ENCODE measurements around the gene MRPS14.
A peak's percentile ranks its signal among the peaks of the same experiment; 100 is the strongest.

The MRPS14 gene

DNA sequence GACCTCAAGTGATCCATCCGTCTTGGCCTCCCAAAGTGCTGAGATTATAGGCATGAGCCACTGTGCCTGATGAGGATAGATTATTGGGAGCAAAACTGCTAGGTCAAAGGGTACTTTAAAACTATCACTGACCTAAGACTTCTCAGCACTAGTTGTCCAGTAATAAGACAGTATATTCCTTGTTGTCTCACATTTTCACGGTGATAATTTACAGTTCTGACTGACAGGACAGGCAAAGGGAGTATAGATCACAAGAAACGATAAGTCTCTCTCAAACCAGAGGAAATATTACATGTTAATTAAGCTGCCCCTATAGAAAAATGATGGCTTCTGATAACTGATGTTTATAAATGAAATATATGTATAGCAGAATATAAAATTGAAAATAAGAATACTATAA, 3.7 kb downstream of the MRPS14 start:
- no peak for DNase-seq (ENCODE audit: low read depth)

DNA sequence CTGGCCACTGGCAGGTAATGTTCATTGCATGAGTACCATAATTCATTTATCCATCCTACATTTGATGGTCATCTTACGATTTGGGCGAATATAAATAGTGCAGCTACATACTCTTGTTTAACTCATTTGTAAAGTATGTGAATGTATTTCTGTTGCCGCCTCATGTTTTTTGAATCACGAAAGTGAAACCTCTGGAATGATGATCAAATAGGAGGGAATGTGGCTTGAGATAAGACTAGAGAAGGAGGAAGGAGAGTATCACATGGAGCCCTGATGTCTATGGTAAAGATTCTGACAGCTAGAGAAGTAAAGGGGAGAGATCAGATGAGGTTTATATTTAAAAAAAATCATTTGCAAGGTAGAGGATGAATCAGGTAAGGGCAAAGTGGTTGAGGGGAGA, 8.0 kb downstream of the MRPS14 start:
- peak; percentile 89 for DNase-seq (ENCODE audit: low read depth)

DNA sequence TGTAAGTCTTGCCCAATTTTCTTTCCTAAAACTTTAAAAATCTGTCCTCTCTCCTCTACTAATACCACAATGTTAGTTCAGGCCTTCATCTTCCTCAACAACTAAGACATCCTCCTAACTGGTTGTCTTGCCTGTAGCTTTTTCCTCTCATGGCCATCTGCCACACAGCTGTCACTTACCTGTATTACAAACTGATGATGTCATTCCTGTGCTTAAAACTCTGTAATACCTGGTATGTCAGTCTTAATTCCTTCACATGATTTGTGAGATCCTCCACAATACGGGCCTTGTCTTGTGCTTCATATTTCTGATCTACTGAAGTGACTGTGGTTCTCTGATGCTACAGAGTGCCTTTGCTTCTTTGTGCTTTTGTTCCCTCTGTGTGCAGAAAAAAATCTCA, 9.8 kb downstream of the MRPS14 start:
- DNase-seq (ENCODE audit: low read depth), result no peak

DNA sequence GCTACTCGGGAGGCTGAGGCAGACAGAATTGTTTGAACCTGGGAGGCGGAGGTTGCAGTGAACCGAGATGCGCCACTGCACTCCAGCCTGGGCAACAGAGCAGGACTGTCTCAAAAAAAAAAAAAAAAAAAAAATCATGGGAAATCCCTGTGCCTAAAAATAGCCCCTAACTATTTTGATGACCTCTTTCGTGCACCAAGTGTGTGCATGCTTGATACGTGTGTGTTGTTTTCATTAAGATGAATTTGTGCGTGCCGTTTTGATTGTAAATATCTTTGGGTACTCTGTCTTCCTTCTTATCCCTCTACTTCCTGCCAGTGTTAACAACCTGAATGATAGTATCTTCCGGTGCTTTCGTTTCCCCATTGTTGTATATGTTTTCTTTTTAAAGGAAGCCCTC, 13.7 kb downstream of the MRPS14 start:
- DNase-seq (ENCODE audit: low read depth), result no peak

DNA sequence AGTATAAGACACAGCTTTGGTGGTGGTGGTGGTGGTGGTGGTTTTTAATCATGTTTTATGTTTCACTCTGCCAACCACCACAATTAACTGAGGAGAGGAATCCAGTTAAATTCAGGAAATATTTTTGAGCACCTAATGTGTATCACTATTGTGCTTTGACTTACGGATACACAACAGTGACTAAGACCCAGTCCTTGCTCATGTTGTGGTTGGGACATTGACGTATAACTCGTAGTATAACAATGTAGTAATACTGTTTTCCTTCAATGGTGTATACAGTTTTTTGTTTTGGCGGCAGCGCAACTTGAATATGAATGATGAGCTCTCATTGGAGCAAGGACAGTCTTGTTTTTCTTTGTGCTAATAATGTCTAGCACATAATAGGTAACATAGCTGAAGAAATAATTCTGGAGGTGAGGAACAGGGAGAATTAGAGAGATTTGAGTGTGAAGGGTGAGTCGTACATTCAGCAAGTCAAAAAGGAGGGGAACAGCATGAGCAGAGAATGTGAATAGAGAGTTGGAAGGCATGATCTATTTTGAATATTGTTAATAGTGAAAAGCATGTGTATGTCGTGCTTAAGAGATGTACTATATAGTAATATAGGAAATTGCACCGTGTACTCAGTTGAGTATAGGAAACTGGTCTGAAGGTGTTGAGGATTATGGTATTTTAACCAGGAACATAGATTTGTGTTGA, 18.0 kb downstream of the MRPS14 start:
- DNase-seq (ENCODE audit: low read depth), result no peak

DNA sequence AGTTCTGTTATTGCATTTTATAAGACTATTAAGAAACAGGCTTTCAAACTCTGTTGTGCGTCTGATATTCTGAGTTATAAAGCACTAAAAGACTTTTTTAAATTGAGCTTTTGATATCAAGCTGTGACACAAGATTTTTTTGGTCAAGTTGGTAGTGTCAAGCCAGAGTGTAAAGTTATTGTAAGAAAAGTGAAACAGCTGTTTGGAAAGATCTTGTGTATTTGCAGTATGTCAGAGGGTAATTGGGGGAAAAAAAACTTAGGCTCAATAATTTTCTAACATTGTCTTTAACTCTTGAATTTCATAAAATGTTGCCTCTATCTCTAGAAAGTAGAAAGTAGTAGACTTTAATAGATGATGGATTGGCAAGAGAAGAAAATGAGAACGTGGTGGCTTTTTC, 19.7 kb downstream of the MRPS14 start:
- DNase-seq (ENCODE audit: low read depth), result no peak

DNA sequence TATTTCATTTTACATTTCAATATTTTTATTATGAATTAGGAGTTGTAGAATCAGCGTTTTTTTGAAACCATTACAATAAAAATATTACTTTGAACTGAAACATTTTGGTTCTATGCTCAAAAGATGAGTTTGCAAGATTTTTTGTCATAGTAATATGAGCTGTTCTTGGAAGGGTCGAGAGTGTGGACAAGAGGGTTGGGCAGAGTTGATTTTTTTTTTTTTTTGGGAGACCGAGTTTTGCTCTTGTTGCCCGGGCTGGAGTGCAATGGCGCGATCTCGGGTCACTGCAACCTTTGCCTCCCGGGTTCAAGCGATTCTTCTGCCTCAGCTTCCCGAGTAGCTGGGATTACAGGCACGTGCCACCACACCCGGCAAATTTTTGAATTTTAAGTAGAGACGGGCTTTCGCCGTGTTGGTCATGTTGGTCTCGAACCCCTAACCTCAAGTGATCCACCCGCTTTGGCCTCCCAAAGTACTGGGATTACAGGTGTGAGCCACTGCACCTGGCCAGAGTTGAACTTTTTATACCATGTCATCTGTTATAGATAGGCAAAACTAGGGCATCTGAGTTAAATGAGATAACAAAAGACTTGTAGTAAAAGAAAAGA, 20.2 kb downstream of the MRPS14 start:
- DNase-seq (ENCODE audit: low read depth), result no peak

DNA sequence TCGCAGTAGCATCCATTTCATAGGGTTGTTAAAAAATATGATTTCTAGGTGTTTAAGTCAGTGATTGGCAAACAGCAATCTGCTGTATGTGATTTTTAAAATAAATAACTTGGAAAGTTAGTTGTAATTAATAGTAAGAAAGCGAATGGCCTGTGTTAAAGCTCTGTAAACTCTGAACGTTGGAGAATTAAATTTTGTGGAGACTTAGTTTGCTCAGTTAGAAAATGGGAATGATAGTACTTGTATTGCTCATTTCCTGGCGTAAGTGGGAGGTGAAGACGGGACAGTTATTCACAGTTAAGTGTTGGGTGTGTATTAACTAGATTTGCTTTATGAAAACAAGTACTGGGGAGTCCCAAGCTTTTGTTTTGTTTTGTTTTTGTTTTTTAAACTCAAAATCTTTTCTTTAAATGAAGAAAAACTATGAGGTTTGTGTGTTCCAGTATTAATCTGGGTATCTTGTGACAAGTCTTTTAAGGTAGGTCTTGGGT, 22.5 kb downstream of the MRPS14 start:
- DNase-seq (ENCODE audit: low read depth), result peak; percentile 22

DNA sequence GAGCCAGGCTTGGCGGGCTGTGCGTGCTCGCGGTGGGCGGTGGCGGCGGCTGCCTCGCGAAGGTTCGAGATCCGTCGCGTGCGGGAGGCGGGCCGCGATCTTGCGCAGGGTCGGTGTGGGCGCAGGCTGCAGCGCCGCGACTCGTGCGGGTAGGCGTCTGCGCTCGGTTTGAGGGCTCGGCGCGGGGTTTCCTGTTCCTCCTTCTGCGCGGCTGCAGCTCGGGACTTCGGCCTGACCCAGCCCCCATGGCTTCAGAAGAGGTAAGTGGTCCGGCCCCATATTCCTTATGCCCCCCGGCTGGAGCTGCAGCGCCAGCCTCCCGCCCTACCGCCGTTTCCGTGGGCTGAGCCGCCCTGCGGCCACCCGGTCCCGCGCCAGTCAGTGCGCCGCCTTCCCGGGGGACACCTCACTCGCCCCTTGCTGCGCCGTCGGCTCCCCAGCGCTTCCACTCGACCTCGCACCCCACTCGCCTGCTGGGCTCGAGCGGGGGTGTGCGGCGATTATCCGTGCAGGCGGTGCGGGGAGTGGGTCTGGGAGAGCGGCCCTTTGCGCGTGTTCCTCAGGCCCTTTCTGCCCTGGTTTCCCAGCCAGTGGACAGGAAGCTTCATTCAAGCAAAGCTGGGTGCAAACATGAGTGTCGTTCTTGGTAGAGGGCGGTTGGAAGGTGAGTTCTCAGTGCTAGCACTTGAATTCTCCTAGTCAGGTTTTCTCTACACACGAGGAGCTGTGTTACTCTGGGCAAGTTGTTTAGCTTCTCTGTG, 23.1 kb downstream of the MRPS14 start, which contains the start of gene CACYBP:
TSS of gene CACYBP (plus strand) at position 12 of the 761 bp plus-strand sequence. CDS start at position 246, 234 bp downstream.
- peak; percentile 50 for DNase-seq (ENCODE audit: low read depth)

DNA sequence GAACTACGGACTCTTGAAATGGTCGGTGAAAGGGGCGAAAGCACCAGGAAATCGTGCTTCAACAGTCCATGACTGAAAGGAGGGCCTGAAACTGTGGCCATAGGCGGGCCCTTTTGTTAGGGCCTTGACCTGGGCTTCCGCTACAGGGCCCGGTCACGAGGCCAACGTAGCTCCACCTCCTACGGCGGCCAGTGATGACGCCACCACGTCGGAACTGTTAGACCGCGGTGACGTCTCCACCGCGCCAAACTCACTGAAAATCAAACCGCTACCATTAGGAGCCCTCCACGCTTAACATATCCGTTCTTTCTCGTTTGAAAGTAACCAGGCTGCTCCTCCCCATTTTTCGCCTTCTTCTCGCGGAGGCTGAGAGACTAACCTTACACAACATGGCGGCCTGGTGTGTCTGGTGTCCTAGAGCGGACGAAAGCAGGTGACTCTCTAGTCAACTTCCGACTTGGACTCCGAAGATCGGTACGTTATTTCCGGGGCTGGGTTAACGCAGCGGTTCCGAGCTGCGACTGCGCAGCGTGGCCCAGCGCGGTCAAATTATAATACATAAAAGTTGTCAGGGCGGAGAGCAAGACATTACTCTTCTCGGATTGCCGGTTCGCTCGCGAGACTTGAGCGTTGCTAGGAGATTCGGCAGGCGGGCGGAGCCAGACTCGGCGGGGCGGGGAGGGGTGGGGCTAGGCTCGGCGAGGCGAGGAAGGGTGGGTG, 23.8 kb downstream of the MRPS14 start:
- DNase-seq (ENCODE audit: low read depth), result peak; percentile 99

DNA sequence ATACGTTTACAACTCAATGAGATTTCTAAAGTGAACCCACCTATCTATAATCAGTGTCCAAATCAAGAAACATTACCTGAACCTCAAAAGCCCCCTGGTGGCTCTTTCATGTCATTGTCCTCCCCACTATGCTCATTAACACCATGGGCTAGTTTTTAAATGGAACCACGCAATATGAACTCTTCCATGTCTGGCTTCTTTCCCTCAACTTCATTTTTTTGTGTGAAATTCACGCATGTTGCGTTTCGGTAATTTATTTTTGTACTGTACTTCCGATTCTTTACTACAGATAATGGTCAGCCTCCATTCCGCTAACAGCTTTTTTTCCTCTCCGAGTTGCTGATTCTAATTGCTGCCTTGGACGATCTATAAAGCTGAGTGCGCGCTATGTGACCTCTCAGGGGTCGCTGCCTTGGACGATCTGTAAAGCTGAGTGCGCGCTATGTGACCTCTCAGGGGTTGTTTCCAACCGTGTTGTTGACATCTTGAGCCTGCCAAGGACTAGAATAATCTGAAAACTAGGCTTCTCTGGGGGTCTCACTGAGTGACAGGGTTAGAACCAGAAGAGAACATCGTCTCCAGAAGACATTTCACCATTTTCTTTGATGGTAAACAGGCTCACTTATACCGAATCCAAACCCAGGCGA, 24.5 kb downstream of the MRPS14 start:
- peak; percentile 58 for DNase-seq (ENCODE audit: low read depth)

DNA sequence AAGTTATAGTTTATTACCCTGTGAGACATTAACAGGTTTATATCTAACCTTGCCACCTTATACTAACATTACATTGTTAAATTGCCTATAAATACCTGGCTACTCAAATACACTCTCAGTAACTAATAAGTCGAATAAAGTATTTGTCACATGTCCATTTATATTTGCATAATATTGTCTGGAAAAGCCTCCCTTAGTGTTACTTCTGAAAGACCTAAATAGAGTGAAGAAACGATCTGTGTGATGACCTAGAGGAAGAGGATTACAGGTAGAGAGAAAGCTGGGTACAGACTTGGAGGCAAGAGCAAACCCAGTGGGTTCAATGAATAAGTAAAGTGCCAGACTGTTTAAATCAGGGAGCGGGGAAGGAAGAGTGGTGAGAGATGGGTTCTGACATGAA, 26.2 kb downstream of the MRPS14 start:
- DNase-seq (ENCODE audit: low read depth), result no peak

DNA sequence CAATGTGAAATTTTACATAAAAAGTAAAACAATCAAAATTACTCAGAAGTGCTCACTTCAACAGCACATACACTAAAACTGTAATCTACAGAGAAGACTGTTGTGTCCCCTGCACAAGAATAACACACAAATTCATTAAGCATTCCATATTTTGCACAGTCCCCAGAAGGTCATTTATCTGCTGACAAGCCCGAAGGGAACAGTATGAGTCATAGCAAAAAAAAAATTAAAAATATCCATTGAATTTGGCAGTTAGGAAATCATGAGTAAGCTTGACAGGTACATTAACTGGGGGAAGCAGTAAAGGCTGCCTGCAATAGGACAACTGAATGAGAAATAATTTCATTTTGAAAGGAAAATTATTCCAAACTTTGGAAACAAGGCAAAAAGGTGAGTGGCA, 26.7 kb downstream of the MRPS14 start:
- peak; percentile 53 for DNase-seq (ENCODE audit: low read depth)

DNA sequence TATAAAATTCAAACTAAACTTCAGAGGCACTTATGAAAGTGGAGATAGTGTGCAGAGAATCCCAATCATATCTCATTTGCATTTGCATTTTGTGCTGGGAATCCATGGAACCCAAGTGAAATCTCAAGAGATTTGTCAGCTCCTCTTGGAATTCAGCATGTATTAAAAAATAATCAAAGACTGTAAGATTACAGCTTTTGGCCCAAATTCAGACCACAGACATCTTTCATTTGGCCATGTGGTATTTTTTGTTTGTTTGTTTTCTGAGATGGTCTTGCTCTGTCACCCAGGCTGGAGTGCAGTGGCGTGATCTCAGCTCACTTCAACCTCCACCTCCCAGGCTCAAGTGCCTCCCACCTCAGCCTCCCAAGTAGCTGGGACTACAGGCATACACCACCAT, 27.3 kb downstream of the MRPS14 start:
- peak; percentile 82 for DNase-seq (ENCODE audit: low read depth)

DNA sequence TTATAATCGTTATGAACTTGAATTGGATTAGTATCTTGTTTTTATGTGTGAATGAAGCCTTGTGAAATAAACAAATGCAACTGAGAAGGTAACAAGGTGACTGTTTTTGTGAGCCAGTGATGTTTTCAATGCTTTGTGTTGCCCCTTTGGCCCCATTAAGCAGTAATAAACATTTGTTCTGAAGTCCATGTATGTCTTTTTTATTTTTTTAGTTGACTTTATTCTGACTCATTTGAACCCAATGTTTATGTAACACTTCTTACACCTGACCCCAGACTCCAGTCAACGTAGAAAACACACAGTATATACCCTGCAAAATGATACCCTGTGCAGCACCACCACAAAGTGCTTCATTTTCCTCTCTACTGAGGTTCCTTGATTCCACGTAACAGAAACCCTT, 28.1 kb downstream of the MRPS14 start:
- no peak for DNase-seq (ENCODE audit: low read depth)

DNA sequence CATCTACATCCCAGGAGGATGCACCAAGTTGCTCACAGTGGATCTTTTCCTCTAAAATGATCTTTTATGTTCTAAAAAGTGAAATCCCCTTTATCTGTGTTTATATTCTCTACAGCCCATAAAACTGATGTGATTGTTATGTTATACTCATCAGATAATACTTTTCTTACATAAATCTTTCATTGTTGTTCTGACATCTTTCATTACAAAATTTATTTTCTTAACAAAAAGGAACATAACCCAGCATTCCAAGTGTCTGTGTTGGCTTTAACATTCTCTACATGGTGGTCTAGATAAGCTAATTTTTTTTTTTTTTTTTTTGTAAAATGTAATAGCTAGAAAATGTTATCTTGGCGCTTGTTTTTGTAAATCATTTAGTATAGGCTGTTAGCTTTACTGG, 31.8 kb downstream of the MRPS14 start:
- peak; percentile 34 for DNase-seq (ENCODE audit: low read depth)

DNA sequence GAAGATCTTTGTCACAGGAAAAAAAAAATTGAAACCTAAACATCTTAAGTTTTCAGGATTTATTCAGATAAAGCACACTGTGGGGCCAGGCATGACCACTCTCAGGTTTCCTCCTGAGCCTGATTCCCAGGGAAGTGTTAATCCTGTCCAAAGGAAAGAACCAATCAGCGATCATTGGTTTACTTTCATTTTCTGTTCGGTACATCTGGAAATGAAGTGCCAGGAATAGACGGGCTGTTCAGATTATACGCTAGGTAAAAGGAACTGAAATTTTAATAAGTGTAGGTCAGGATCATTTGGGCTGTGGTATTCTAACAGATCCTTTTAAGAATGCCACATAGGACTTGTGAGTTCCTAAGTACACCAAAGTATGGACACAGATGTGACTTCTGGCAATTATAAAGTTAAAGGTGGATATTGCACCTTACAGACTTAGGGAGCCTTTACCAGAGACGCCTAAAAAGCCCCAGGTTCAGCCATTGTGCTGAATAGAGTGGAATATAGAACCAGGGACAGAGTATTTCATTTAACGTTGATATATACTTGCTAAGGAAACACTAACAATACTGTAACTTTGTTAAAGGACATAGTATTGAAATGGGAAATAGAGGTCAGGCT, 32.7 kb downstream of the MRPS14 start:
- DNase-seq (ENCODE audit: low read depth), result peak; percentile 84

DNA sequence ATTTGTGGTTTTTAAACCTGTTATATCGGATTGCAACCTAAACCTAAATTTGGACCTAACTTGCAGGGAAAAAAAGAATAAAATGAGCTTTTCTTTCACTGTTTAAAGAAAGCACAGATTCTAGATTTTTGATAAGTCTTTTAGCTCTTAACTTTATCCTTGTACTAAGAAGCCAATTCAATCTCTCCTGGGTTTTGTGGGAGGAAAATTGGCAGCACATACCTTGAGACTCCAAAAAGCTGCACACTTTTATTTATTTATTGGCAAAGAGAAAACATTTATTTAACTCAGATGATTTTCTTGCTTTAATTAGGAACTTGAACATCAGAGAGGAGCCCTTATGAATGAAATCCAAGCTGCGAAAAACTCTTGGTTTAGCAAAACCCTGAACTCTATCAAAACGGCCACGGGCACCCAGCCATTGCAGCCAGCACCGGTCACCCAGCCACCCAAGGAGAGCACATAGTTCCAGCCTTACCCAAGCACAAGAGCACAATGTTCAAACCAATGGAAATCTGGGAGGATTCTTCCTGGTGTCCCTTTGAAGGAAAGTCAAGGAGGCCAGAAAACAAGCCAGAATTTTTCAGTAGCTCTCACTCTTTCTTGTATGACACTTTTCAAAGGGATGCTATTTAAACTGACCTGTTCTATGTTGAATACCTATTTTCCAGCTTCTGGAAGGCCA, 33.5 kb downstream of the MRPS14 start:
- peak; percentile 52 for DNase-seq (ENCODE audit: low read depth)

DNA sequence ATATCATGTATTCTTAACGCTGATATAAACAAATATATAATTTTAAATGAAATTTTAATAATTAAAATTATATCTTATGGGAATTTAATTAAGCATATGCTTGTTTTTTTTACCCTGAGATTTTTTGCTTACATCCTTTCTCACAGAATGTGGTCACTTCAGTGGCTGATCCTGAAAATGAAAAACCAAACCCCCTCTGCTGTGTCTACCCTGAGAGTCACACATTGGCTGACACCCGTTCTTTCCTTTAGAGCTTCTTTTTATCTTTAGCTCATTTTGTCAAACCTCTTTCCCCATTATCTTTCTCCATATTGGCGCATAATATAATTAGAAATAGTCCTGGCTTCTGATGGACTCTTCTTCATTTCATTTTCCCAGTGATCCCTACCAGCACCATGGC, 34.2 kb downstream of the MRPS14 start:
- DNase-seq (ENCODE audit: low read depth), result no peak

DNA sequence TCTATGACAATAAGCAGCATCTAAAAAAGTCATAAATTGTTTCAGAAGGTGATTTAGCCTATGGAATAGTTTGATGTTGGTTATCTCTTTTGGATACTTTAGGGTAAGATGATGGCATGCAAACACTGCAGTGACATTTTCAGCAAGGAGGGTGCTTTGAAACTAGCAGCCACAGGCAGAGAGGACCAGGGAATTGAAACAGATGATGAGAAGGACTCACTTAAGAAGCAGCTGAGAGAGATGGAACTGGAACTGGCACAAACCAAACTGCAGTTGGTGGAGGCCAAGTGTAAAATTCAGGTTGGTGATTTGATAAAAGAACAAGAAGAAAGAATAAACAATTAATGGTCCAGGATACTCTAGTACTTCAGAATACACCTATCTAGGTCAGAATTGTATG, 34.7 kb downstream of the MRPS14 start:
- no peak for DNase-seq (ENCODE audit: low read depth)

DNA sequence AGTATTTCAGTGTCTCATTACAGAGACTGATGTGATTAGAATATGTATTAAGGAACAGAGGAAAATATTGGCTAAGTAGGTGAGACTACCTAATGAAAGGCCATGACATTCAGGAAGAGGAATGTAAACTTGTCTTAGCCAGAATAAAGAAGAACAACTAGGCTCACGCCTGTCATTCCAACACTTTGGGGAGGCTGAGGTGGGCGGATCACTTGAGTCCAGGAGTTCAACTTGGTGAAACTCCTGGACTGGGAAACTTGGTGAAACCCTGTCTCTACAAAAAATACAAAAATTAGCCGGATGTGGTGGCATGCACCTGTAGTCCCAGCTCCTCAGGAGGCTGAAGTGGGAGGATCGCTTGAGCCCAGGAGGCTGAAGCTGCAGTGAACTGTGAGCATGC, 38.3 kb downstream of the MRPS14 start:
- no peak for DNase-seq (ENCODE audit: low read depth)

All from EH (cell line).